ENCODE data around the gene GRIN3B. TPM values are rescaled to one million over a fixed set of nuclear protein-coding genes. Genes with fewer than 3 reads are reported as not detected.

Gene GRIN3B
- total and polyA plus RNA-seq, 9 of the 15 experiments (the other 6 are each of a cell fraction or from before 2014, with no cell fraction given) = 0.06 to 0.95 (median 0.19) TPM; not detected in 6

DNA sequence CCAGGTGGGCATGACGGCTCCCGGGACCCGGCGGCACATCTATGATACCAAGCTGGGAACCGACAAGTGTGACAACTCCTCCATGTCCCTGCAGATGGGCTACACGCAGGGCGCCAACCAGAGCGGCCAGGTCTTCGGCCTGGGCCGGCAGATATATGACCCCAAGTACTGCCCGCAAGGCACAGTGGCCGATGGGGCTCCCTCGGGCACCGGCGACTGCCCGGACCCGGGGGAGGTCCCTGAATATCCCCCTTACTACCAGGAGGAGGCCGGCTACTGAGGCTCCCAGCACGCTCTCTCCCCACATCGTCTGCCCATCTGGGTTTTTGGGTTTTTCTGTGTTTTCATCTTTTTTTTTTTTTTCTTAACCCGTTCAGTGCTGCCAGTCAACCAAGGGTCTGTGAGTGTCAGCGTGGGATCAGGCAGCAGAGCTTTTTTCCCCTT is 37.4 kb downstream of the GRIN3B start (continued):
- TF ChIP-seq STAG1 (CRISPR knock-in tag; IDR thresholded peaks at IDR 0.05; ENCODE audit: borderline replicate concordance) (no peak), TAL1 (IDR thresholded peaks at IDR 0.05) (no peak), SUPT5H (IDR thresholded peaks at IDR 0.05) (no peak), DDX20 (tag; IDR thresholded peaks at IDR 0.05; ENCODE audit: low read depth) (no peak), RBM22 (IDR thresholded peaks at IDR 0.05; ENCODE audit: low read depth, low read length, poor library complexity, severe bottlenecking) (peak; percentile 35), KLF1 (tag; IDR thresholded peaks at IDR 0.05) (no peak), ZNF507 (tag; conservative IDR thresholded peaks at IDR 0.05) (no peak), NUFIP1 (IDR thresholded peaks at IDR 0.05; ENCODE audit: partially characterized antibody) (no peak), ZNF165 (CRISPR knock-in tag; IDR thresholded peaks at IDR 0.05; ENCODE audit: borderline replicate concordance) (no peak), E2F8 (IDR thresholded peaks at IDR 0.05; ENCODE audit: low read depth, partially characterized antibody) (no peak), TAF1 (IDR thresholded peaks at IDR 0.05; ENCODE audit: control insufficient read depth, extremely low read depth, insufficient read depth, low read length, severe bottlenecking) (no peak), ZNF395 (CRISPR knock-in tag; IDR thresholded peaks at IDR 0.05) (no peak), HDAC3 (IDR thresholded peaks at IDR 0.05; ENCODE audit: borderline replicate concordance, partially characterized antibody) (no peak), E2F3 (CRISPR knock-in tag; IDR thresholded peaks at IDR 0.05) (no peak), ILF3 (IDR thresholded peaks at IDR 0.05; ENCODE audit: borderline replicate concordance) (no peak), MTA1 (IDR thresholded peaks at IDR 0.05; ENCODE audit: borderline replicate concordance) (no peak), CEBPG (CRISPR knock-in tag; IDR thresholded peaks at IDR 0.05) (no peak), CEBPG (tag; conservative IDR thresholded peaks at IDR 0.05 in 1 of 2, IDR thresholded peaks at IDR 0.05 in 1 of 2) (no peak), BHLHE40 (IDR thresholded peaks at IDR 0.05; ENCODE audit: low read length) (no peak), SRSF7 (optimal IDR thresholded peaks at IDR 0.05; ENCODE audit: low read depth, low read length) (no peak), HMG20B (CRISPR knock-in tag; IDR thresholded peaks at IDR 0.05) (no peak)
- TF ChIP-seq, protein P1, sequence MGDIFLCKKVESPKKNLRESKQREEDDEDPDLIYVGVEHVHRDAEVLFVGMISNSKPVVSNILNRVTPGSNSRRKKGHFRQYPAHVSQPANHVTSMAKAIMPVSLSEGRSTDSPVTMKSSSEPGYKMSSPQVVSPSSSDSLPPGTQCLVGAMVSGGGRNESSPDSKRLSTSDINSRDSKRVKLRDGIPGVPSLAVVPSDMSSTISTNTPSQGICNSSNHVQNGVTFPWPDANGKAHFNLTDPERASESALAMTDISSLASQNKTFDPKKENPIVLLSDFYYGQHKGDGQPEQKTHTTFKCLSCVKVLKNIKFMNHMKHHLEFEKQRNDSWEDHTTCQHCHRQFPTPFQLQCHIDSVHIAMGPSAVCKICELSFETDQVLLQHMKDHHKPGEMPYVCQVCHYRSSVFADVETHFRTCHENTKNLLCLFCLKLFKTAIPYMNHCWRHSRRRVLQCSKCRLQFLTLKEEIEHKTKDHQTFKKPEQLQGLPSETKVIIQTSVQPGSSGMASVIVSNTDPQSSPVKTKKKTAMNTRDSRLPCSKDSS (IDR thresholded peaks at IDR 0.05; ENCODE audit: low read depth, partially characterized antibody) = no peak
- TF ChIP-seq, protein P2, sequence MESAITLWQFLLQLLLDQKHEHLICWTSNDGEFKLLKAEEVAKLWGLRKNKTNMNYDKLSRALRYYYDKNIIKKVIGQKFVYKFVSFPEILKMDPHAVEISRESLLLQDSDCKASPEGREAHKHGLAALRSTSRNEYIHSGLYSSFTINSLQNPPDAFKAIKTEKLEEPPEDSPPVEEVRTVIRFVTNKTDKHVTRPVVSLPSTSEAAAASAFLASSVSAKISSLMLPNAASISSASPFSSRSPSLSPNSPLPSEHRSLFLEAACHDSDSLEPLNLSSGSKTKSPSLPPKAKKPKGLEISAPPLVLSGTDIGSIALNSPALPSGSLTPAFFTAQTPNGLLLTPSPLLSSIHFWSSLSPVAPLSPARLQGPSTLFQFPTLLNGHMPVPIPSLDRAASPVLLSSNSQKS (CRISPR knock-in tag; IDR thresholded peaks at IDR 0.05) = no peak

Data from K562 (cell line).